Mucosa of descending colon (tissue), 3 donors: Measurements from ENCODE around the gene FOXP2. TPM values are rescaled to one million over a fixed set of nuclear protein-coding genes. Genes with fewer than 3 reads are reported as not detected.

Experiments
- ATAC-seq: fragments of 200-7000 bp; cut with Tn5 transposase; one replicate; pipeline ENCODE4 v1.9.1; 2020; ENCODE audit warnings: mild to moderate bottlenecking, moderate library complexity
- DNase-seq, 3 donors: peaks; one replicate each; pipeline ENCODE4 v3.0.0-alpha.2; 2020
- H3K36me3 ChIP-seq: fragments of 200-600 bp; one replicate; pipeline ENCODE4 v1.8.0; 2021; ENCODE audit warnings: low read depth, mild to moderate bottlenecking
- H3K4me1 ChIP-seq: fragments of 200-600 bp; one replicate; pipeline ENCODE4 v1.8.0; 2021; ENCODE audit warnings: low read depth, mild to moderate bottlenecking
- H3K4me3 ChIP-seq: fragments of 200-600 bp; one replicate; pipeline ENCODE4 v1.8.0; 2021; ENCODE audit warnings: mild to moderate bottlenecking
- H3K9me3 ChIP-seq: fragments of 200-600 bp; one replicate; pipeline ENCODE4 v1.8.0; 2021; ENCODE audit warnings: mild to moderate bottlenecking
- intact Hi-C, 2 donors: fragments of 100-400 bp; cut with DNase I in 1 of 2; cut with micrococcal nuclease in 1 of 2; formaldehyde crosslinking; loops; one replicate each; pipeline versions ENCODE4 v1.11.0 to v1.11.1; 2022; cut with DNase I, micrococcal nuclease
- microRNA-seq: library from miRNA; unstranded; fragments of <30 nt; microRNA quantifications from one replicate; pipeline ENCODE4, GENCODE V29; 2019
- total RNA-seq, 3 donors: library from RNA; stranded (reverse); fragmentation: NEBNext Ultra II Directional in 2 of 3; extraction: Animal tissue kit (Norgen Biotek cat#: 25700) in 2 of 3; gene quantifications; one replicate each; pipeline versions ENCODE4 v1.2.1 to v1.2.4, GENCODE V29; 2021 to 2023
- TF ChIP-seq, protein P1 (sequence below): fragments of 200-600 bp; IDR thresholded peaks from one replicate; pipeline ENCODE4 v1.8.0; 2022; ENCODE audit warnings: antibody characterized with exemption, mild to moderate bottlenecking
- donor health status: DM: no; HTN: no; CAD: no; lungs with moderate emphysema.
- donor health status: DM: no; HTN: no; CAD: no.
- donor health status: DM: no; HTN: yes; CAD: no.

The FOXP2 gene
- total RNA-seq, 3 donors from 2014 or later = 14.9 to 88.0 (median 17.2) TPM

DNA sequence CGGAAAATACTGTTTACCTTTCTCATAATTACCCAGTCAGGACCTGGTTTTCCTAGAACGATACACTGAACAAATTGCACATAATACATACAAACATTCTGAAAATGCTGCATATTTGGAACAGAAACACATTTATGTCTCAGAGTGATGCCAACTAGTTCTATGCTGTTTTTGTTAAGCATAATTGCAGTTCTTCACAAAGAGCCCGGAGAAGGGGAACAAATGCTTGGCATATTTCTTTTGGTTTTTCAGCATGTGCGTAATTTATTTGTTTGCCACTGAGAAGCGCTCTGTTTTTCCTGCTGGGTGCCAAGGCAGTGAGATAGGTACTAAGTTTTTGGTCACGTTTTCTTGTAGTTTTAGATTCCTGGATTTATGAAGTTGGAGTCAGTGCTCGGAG is 326.3 kb downstream of the FOXP2 start:
- no peaks in the 10 kb centered on the region for H3K9me3 ChIP-seq
- no peak for DNase-seq
- no peaks in the 10 kb centered on the region for H3K4me1 ChIP-seq
- no peak overlapping the region for H3K4me3 ChIP-seq
- no peak for ATAC-seq
- intact Hi-C loops = no loop called here
- H3K36me3 ChIP-seq = no peaks in the 10 kb centered on the region
- TF ChIP-seq, protein P1, sequence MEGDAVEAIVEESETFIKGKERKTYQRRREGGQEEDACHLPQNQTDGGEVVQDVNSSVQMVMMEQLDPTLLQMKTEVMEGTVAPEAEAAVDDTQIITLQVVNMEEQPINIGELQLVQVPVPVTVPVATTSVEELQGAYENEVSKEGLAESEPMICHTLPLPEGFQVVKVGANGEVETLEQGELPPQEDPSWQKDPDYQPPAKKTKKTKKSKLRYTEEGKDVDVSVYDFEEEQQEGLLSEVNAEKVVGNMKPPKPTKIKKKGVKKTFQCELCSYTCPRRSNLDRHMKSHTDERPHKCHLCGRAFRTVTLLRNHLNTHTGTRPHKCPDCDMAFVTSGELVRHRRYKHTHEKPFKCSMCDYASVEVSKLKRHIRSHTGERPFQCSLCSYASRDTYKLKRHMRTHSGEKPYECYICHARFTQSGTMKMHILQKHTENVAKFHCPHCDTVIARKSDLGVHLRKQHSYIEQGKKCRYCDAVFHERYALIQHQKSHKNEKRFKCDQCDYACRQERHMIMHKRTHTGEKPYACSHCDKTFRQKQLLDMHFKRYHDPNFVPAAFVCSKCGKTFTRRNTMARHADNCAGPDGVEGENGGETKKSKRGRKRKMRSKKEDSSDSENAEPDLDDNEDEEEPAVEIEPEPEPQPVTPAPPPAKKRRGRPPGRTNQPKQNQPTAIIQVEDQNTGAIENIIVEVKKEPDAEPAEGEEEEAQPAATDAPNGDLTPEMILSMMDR = no peak

DNA sequence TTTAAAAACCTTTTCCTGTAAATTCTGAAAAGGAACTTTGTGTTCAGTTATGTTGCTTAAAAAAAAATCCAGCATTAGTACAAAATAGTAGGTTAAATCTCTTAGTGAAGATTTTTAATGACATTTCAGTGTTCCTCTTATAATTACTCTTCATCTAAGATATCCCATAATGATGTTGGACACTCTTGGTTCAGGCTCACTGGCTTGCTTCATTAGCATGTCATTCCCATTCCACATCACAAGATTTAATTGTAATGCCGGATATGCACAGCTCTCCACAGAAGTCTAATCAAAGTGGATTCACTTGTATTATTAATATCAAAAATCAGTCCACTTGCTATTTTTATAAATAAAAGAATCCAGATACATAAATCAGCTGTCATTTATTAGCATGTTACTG is 327.3 kb downstream of the FOXP2 start:
- DNase-seq = no peak
- H3K4me3 ChIP-seq = no peak overlapping the region
- ATAC-seq = no peak
- no peaks in the 10 kb centered on the region for H3K9me3 ChIP-seq
- TF ChIP-seq, protein P1 = no peak
- H3K4me1 ChIP-seq = no peaks in the 10 kb centered on the region
- no peaks in the 10 kb centered on the region for H3K36me3 ChIP-seq
- intact Hi-C loops = no loop called here

Small RNA genes within 50 kb of the gene (microRNA-seq; reads per million reads assigned to microRNA genes)
- gene MIR3666 = not detected
